Mesothelial cell of epicardium (in vitro differentiated cells): Measurements from ENCODE around the gene ZNF511. TPM values are rescaled to one million over a fixed set of nuclear protein-coding genes. Genes with fewer than 3 reads are reported as not detected.

Source experiments
- DNase-seq, 2 experiments: peaks; one replicate each; pipeline ENCODE4 v3.0.0; 2021; ENCODE audit warnings: low spot score in 2 of 2; ENCODE audit not compliant: unreplicated experiment in 2 of 2
- H3K27ac Mint-ChIP-seq: 2 replicates; pipeline ENCODE4 v1.8.0; 2021; ENCODE audit warnings: mixed read lengths
- H3K27me3 Mint-ChIP-seq: 2 replicates; pipeline ENCODE4 v1.8.0; 2021; ENCODE audit warnings: low read depth, mixed read lengths
- H3K36me3 Mint-ChIP-seq: 2 replicates; pipeline ENCODE4 v1.8.0; 2021; ENCODE audit warnings: mixed read lengths
- H3K4me1 Mint-ChIP-seq: 2 replicates; pipeline ENCODE4 v1.8.0; 2021; ENCODE audit warnings: mixed read lengths
- H3K4me3 Mint-ChIP-seq: 2 replicates; pipeline ENCODE4 v1.8.0; 2021; ENCODE audit warnings: mild to moderate bottlenecking, moderate library complexity, mixed read lengths
- H3K9me3 Mint-ChIP-seq: 2 replicates; pipeline ENCODE4 v1.8.0; 2021; ENCODE audit warnings: mixed read lengths
- CTCF ChIP-seq: fragments of 200-600 bp; sonication (generic); IDR thresholded peaks from one replicate; pipeline ENCODE4 v1.5.0; 2021; ENCODE audit warnings: antibody characterized with exemption; ENCODE audit not compliant: unreplicated experiment
- total RNA-seq: library from RNA; stranded (reverse); gene quantifications from 3 replicates; pipeline ENCODE4 v1.2.1, GENCODE V29; 2021

The ZNF511 gene
- total RNA-seq, 1 donor from 2014 or later: 44.9 TPM

GRCh38 chr10:133279326-133280226 lies 29.1 kb upstream of the ZNF511 start:
- no peak for TF ChIP-seq CTCF
- Mint-ChIP-seq H3K27ac (peak overlapping the region; percentile 30), H3K27me3 (peaks cover 11% of the 10 kb centered on the region), H3K9me3 (no peaks in the 10 kb centered on the region), H3K36me3 (peaks cover 11% of the 10 kb centered on the region), H3K4me1 (peaks cover 22% of the 10 kb centered on the region), H3K4me3 (no peak overlapping the region)
- DNase-seq: no peak

DNA sequence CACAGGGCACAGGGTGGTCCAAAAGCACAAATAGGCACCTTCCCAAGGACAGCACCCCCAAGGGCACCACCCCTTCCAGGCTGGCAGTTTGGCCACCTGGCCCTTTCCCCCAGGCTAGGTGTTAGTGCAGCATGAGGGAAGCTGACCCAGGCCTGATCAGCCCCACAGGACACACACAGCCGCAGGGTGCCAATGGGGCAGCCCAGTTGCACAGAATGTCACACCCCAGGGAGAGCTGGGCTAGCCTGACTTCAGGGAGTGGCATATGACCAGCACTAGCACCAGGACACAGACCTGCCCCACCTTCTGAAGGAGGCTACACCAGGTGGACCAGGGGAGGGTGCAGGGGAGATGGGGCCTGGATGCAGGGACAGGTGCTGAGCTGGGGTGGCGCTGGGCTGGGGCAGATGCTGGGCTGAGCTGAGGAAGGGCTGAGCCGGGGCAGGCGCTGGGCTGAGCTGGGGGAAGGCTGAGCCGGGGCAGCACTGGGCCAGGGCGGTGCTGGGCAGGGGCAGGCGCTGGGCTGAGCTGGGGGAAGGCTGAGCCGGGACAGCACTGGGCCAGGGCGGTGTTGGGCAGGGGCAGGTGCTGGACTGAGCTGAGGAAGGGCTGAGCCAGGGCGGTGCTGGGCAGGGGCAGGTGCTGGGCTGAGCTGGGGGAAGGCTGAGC lies 28.2 kb upstream of the ZNF511 start:
- Mint-ChIP-seq H3K36me3 (peaks cover 15% of the 10 kb centered on the region), H3K27ac (no peak overlapping the region), H3K4me1 (peaks cover 16% of the 10 kb centered on the region), H3K9me3 (no peaks in the 10 kb centered on the region), H3K27me3 (peaks cover 9% of the 10 kb centered on the region), H3K4me3 (no peak overlapping the region)
- no peak for DNase-seq
- TF ChIP-seq CTCF: no peak

DNA sequence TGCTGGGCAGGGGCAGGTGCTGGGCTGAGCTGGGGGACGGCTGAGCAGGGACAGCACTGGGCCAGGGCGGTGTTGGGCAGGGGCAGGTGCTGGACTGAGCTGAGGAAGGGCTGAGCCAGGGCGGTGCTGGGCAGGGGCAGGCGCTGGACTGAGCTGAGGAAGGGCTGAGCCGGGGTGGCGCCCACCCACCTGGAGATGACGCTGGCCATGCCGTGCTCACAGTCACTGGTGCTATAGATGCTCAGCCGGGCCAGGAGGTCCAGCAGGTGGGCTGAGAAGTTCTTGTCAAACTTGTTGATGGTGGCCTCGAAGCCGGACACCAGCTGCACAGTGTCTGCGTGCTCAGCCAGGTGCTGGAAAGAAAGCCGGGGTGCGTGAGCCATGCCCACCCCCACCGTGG lies 27.6 kb upstream of the ZNF511 start:
- no peaks in the 10 kb centered on the region for H3K9me3 Mint-ChIP-seq
- peaks cover 13% of the 10 kb centered on the region for H3K4me1 Mint-ChIP-seq
- TF ChIP-seq CTCF: no peak
- H3K27me3 Mint-ChIP-seq: peaks cover 3% of the 10 kb centered on the region
- no peak overlapping the region for H3K4me3 Mint-ChIP-seq
- DNase-seq: no peak
- H3K36me3 Mint-ChIP-seq: peaks cover 21% of the 10 kb centered on the region
- H3K27ac Mint-ChIP-seq: no peak overlapping the region

DNA sequence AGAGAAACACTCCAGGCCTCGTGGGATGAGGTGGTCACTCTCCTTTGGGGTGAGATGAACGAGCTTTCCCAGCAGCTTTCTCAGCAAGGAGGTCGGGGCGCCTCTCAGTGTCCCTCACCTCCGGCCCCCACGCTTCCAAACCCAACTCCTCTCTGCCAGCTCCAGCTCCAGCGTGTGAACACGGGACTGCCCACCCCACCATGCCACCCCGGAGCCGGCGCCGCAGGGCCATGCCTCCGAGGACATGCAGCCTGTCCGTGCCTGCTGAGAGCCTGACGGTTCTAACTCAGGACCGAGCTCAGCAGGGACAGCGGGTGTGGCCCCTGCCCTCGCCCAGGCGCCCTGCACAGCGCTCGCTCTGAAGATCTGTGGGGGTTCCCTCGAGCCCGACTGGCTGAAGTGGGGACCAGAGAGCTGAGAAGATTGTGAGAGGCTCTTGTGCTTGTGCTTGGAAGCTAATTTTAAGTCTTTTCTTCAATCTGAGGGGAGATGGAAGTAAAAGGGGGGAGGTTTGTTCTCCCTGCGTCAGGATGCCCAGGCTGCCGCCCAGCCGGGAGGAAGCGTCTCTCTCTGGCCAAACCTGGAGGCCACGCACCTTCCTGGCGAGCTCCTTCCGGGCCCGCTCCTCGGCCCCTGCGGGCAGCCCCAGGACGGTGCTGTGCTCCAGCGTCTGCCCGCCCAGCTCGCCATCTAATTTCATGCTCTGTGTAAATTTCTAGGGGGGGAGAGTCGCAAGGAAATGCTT lies 26.9 kb upstream of the ZNF511 start:
- peaks cover 27% of the 10 kb centered on the region for H3K36me3 Mint-ChIP-seq
- H3K4me1 Mint-ChIP-seq: peaks cover 10% of the 10 kb centered on the region
- no peak for TF ChIP-seq CTCF
- no peak overlapping the region for H3K4me3 Mint-ChIP-seq
- no peaks in the 10 kb centered on the region for H3K27me3 Mint-ChIP-seq
- H3K27ac Mint-ChIP-seq: no peak overlapping the region
- DNase-seq: no peak
- no peaks in the 10 kb centered on the region for H3K9me3 Mint-ChIP-seq

DNA sequence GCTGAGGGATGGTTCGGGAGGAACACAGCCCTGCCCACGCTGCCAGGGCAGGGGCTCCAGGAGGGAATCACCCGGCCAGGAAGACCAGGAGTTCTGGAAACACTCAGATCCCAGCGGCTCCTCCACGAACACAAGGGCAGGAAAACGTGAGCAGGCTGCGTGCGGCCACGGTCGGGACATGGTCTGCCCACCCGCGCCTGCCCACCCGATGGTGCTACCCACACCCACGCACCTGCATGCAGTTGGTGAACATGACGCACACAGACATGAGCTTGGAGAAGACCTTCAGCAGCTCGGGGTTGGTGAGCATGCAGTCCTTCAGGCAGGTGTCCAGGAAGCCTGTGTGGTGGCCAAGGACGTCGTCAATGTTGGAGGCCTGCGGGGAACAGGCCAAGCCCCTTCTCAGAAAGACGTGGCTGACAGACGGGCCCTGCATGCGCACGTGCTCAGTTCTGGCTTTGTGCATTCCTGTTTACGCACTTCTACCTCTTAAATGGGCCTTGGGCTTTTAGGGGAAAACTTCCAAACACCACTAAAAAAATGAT lies 25.8 kb upstream of the ZNF511 start:
- peaks cover 33% of the 10 kb centered on the region for H3K36me3 Mint-ChIP-seq
- TF ChIP-seq CTCF: no peak
- DNase-seq: no peak
- H3K4me3 Mint-ChIP-seq: no peak overlapping the region
- peaks cover 10% of the 10 kb centered on the region for H3K4me1 Mint-ChIP-seq
- H3K9me3 Mint-ChIP-seq: no peaks in the 10 kb centered on the region
- H3K27ac Mint-ChIP-seq: no peak overlapping the region
- H3K27me3 Mint-ChIP-seq: no peaks in the 10 kb centered on the region
